ENCODE results near the gene MFSD1. TPM values are rescaled to one million over a fixed set of nuclear protein-coding genes. Genes with fewer than 3 reads are reported as not detected.

Gene MFSD1
- total and polyA plus RNA-seq, 2 experiments from 2014 or later: 4.3 to 28.4 TPM

DNA sequence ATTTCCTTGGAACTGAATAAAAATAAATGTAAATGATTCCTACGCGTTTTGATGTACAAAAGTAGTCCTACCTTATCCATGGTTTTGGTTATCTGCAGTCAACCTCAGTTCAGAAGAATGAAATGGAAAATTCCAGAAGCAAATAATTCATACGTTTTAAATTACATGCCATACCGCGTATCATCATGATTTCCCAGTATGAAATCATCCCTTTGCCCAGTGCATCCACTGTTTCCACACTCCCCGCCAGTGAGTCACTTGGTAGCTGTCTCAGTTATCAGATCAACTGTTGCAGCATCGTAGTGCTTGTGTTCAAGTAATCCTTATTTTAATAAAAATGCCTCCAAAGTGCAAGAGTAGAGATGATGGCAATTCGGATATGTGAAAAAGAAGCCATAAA, 9.1 kb upstream of the MFSD1 start:
- Histone ChIP-seq H3K9me2 (ENCODE audit: insufficient read depth) (no peaks in the 10 kb centered on the region), H3F3A (replicated peaks; ENCODE audit: low read depth) (no peaks in the 10 kb centered on the region), H3K27ac (ENCODE audit: low read depth) (no peak overlapping the region), H3K4me1 (ENCODE audit: insufficient read depth) (no peaks in the 10 kb centered on the region), H4K20me1 (replicated peaks; ENCODE audit: insufficient read depth) (no peaks in the 10 kb centered on the region), H3K36me3 (ENCODE audit: insufficient read depth) (no peaks in the 10 kb centered on the region), H3K4me3 (no peak overlapping the region), H3K27me3 (ENCODE audit: insufficient read depth) (peaks cover 4% of the 10 kb centered on the region; the same call in 1 of the 2 replicates), H3K79me2 (replicated peaks; ENCODE audit: insufficient read depth) (no peaks in the 10 kb centered on the region), H2AFZ (no peak overlapping the region), H3K4me2 (no peak overlapping the region)
- Mint-ChIP-seq H3K27ac (no peak overlapping the region), H3K27me3 (ENCODE audit: insufficient read depth, low read depth, poor library complexity) (no peaks in the 10 kb centered on the region), H3K36me3 (ENCODE audit: low read depth) (no peaks in the 10 kb centered on the region), H3K9me3 (no peaks in the 10 kb centered on the region), H3K4me3 (no peak overlapping the region), H3K4me1 (peaks cover 8% of the 10 kb centered on the region; the same call in 2 of the 3 replicates)
- no peak for DNase-seq (ENCODE audit: low spot score)
- no peak for ATAC-seq
- TF ChIP-seq, protein P1, sequence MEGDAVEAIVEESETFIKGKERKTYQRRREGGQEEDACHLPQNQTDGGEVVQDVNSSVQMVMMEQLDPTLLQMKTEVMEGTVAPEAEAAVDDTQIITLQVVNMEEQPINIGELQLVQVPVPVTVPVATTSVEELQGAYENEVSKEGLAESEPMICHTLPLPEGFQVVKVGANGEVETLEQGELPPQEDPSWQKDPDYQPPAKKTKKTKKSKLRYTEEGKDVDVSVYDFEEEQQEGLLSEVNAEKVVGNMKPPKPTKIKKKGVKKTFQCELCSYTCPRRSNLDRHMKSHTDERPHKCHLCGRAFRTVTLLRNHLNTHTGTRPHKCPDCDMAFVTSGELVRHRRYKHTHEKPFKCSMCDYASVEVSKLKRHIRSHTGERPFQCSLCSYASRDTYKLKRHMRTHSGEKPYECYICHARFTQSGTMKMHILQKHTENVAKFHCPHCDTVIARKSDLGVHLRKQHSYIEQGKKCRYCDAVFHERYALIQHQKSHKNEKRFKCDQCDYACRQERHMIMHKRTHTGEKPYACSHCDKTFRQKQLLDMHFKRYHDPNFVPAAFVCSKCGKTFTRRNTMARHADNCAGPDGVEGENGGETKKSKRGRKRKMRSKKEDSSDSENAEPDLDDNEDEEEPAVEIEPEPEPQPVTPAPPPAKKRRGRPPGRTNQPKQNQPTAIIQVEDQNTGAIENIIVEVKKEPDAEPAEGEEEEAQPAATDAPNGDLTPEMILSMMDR (conservative IDR thresholded peaks at IDR 0.05; ENCODE audit: low read depth in 2 of 2): no peak
- TF ChIP-seq JUNB (IDR thresholded peaks at IDR 0.05; ENCODE audit: unreplicated experiment): no peak
- TF ChIP-seq ZNF331 (CRISPR knock-in tag; IDR thresholded peaks at IDR 0.05; ENCODE audit: low read depth): no peak
- TF ChIP-seq CREB1 (CRISPR knock-in tag; IDR thresholded peaks at IDR 0.05; ENCODE audit: low read depth): no peak
- no peak for TF ChIP-seq EZH2phosphoT487 (IDR thresholded peaks at IDR 0.05; ENCODE audit: unreplicated experiment)

DNA sequence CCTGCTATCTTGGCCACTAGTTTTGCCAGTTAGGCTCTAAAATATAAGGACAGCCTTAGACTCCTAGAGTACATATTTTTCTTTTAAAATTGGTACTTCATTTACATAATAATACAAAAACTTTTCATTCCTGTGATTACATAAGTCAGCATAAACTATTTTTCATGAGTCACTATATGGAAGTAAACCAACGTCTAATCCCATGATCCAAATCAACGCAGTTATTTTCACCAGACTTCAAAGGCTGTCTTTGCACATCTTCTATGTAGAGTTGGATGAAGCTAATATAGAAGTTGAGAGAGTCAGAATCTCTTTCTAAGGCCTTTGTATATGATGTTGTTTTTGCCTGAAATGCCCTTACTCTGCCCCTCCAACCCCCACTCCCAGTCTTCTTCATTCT, 7.6 kb upstream of the MFSD1 start:
- ATAC-seq (no peak), DNase-seq (ENCODE audit: low spot score) (no peak)
- H3K27me3 ChIP-seq (ENCODE audit: insufficient read depth): peaks cover 19% of the 10 kb centered on the region
- no peaks in the 10 kb centered on the region for H3K79me2 ChIP-seq (replicated peaks; ENCODE audit: insufficient read depth)
- no peak overlapping the region for H3K4me3 ChIP-seq
- no peaks in the 10 kb centered on the region for H4K20me1 ChIP-seq (replicated peaks; ENCODE audit: insufficient read depth)
- no peak overlapping the region for H3K4me2 ChIP-seq
- Mint-ChIP-seq H3K4me1 (peaks cover 8% of the 10 kb centered on the region; the same call in 2 of the 3 replicates), H3K9me3 (no peaks in the 10 kb centered on the region), H3K36me3 (ENCODE audit: low read depth) (no peaks in the 10 kb centered on the region), H3K27ac (no peak overlapping the region), H3K4me3 (no peak overlapping the region), H3K27me3 (ENCODE audit: insufficient read depth, low read depth, poor library complexity) (peaks cover 2% of the 10 kb centered on the region)
- H3K9me2 ChIP-seq (ENCODE audit: insufficient read depth): no peaks in the 10 kb centered on the region
- H3F3A ChIP-seq (replicated peaks; ENCODE audit: low read depth): no peaks in the 10 kb centered on the region
- no peaks in the 10 kb centered on the region for H3K4me1 ChIP-seq (ENCODE audit: insufficient read depth)
- H3K36me3 ChIP-seq (ENCODE audit: insufficient read depth): no peaks in the 10 kb centered on the region
- H2AFZ ChIP-seq: no peak overlapping the region
- H3K27ac ChIP-seq (ENCODE audit: low read depth): no peak overlapping the region
- TF ChIP-seq, protein P1 (conservative IDR thresholded peaks at IDR 0.05; ENCODE audit: low read depth in 2 of 2): no peak
- TF ChIP-seq JUNB (IDR thresholded peaks at IDR 0.05; ENCODE audit: unreplicated experiment) (no peak), CREB1 (CRISPR knock-in tag; IDR thresholded peaks at IDR 0.05; ENCODE audit: low read depth) (no peak)
- TF ChIP-seq, protein P2, sequence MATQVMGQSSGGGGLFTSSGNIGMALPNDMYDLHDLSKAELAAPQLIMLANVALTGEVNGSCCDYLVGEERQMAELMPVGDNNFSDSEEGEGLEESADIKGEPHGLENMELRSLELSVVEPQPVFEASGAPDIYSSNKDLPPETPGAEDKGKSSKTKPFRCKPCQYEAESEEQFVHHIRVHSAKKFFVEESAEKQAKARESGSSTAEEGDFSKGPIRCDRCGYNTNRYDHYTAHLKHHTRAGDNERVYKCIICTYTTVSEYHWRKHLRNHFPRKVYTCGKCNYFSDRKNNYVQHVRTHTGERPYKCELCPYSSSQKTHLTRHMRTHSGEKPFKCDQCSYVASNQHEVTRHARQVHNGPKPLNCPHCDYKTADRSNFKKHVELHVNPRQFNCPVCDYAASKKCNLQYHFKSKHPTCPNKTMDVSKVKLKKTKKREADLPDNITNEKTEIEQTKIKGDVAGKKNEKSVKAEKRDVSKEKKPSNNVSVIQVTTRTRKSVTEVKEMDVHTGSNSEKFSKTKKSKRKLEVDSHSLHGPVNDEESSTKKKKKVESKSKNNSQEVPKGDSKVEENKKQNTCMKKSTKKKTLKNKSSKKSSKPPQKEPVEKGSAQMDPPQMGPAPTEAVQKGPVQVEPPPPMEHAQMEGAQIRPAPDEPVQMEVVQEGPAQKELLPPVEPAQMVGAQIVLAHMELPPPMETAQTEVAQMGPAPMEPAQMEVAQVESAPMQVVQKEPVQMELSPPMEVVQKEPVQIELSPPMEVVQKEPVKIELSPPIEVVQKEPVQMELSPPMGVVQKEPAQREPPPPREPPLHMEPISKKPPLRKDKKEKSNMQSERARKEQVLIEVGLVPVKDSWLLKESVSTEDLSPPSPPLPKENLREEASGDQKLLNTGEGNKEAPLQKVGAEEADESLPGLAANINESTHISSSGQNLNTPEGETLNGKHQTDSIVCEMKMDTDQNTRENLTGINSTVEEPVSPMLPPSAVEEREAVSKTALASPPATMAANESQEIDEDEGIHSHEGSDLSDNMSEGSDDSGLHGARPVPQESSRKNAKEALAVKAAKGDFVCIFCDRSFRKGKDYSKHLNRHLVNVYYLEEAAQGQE (IDR thresholded peaks at IDR 0.05; ENCODE audit: unreplicated experiment): no peak

Data from GM23338 (cell line).